ENCODE results near the gene EMB. TPM values are rescaled to one million over a fixed set of nuclear protein-coding genes. Genes with fewer than 3 reads are reported as not detected.

EMB gene
- total RNA-seq, 1 experiment from 2014 or later: 11.6 TPM

GRCh38 chr5:50359187-50359586 is 81.9 kb downstream of the EMB start:
- Histone ChIP-seq H3K4me1 (replicated peaks; ENCODE audit: insufficient read depth) (no peaks in the 10 kb centered on the region), H4K20me1 (ENCODE audit: insufficient read depth) (no peaks in the 10 kb centered on the region; the same call in 1 of the 2 replicates), H3K27ac (no peak overlapping the region), H3F3A (ENCODE audit: insufficient read depth, low read depth) (no peaks in the 10 kb centered on the region), H3K9me2 (ENCODE audit: insufficient read depth) (no peaks in the 10 kb centered on the region), H3K4me2 (no peak overlapping the region), H3K4me3 (no peak overlapping the region), H3K36me3 (ENCODE audit: low read depth) (no peaks in the 10 kb centered on the region), H3K27me3 (ENCODE audit: insufficient read depth, low read depth) (no peaks in the 10 kb centered on the region), H2AFZ (no peak overlapping the region), H3K9me3 (ENCODE audit: insufficient read depth, low read depth) (no peaks in the 10 kb centered on the region), H3K79me2 (ENCODE audit: low read depth) (no peaks in the 10 kb centered on the region)
- no TSS peak for BruUV-seq (replicated peaks)
- CTCF ChIA-PET: no interaction called here
- intact Hi-C loops (cut with micrococcal nuclease; ENCODE audit: unreplicated experiment): no loop called here
- DNase-seq: no peak
- POLR2A ChIA-PET (ENCODE audit: unreplicated experiment): no interaction called here
- no peak for TF ChIP-seq EZH2 (IDR thresholded peaks at IDR 0.05; ENCODE audit: low read depth)
- TF ChIP-seq CTCF (conservative IDR thresholded peaks at IDR 0.05): no peak

DNA sequence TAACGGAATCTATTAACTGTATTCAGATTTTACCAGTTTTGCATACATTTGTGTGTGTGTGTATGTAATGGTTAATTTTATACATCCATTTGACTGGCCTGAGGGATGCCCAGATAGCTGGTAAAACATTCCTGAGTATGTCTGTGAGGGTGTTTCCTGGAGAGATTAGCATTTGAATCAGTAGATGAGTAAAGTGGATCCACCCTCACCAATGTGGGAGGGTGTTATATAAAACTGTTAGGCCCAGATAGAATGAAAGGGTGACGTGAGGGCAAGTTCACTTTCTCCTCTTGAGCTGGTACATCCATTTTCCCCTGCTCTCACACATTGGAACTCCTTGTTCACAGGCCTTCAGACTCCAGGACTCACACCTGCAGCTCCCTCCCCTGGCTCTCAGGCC is 88.7 kb downstream of the EMB start:
- Histone ChIP-seq H3K36me3 (ENCODE audit: low read depth) (no peaks in the 10 kb centered on the region), H3K9me3 (ENCODE audit: insufficient read depth, low read depth) (no peaks in the 10 kb centered on the region), H4K20me1 (ENCODE audit: insufficient read depth) (no peaks in the 10 kb centered on the region), H3F3A (ENCODE audit: insufficient read depth, low read depth) (no peaks in the 10 kb centered on the region), H3K9me2 (ENCODE audit: insufficient read depth) (no peaks in the 10 kb centered on the region), H3K27me3 (ENCODE audit: insufficient read depth, low read depth) (no peaks in the 10 kb centered on the region), H3K4me3 (no peak overlapping the region), H2AFZ (no peak overlapping the region), H3K79me2 (ENCODE audit: low read depth) (no peaks in the 10 kb centered on the region), H3K27ac (no peak overlapping the region), H3K4me2 (no peak overlapping the region), H3K4me1 (replicated peaks; ENCODE audit: insufficient read depth) (no peaks in the 10 kb centered on the region)
- POLR2A ChIA-PET (ENCODE audit: unreplicated experiment): no interaction called here
- intact Hi-C loops (cut with micrococcal nuclease; ENCODE audit: unreplicated experiment): no loop called here
- no peak for DNase-seq
- BruUV-seq (replicated peaks): no TSS peak
- CTCF ChIA-PET: no interaction called here
- no peak for TF ChIP-seq CTCF (conservative IDR thresholded peaks at IDR 0.05)
- TF ChIP-seq EZH2 (IDR thresholded peaks at IDR 0.05; ENCODE audit: low read depth): no peak

Other genes starting within 250 kb of the EMB start
- 15.8 and 17.6 TPM in 2 replicates for gene PARP8, start 225.3 kb upstream of the EMB start, total RNA-seq (2021)